ENCODE results near the gene ABRAXAS1.

ABRAXAS1 gene

GRCh38 chr4:83473423-83473822 lies 11.5 kb downstream of the ABRAXAS1 start:
- no peak for TF ChIP-seq GATA2 (IDR thresholded peaks at IDR 0.05; ENCODE audit: low read depth, low read length)
- TF ChIP-seq GATA3 (IDR thresholded peaks at IDR 0.05; ENCODE audit: low read depth, low read length), result no peak

GRCh38 chr4:83456184-83456501 lies 28.8 kb downstream of the ABRAXAS1 start:
- TF ChIP-seq GATA3 (IDR thresholded peaks at IDR 0.05; ENCODE audit: low read depth, low read length) (no peak), GATA2 (IDR thresholded peaks at IDR 0.05; ENCODE audit: low read depth, low read length) (no peak)

GRCh38 chr4:83455281-83456183 lies 29.4 kb downstream of the ABRAXAS1 start, which contains the start of the genes HELQ and MRPS18C:
HELQ (minus strand) TSS chr4:83455823; CDS start chr4:83455693, 130 bp downstream.
MRPS18C (plus strand) TSS chr4:83456058; CDS start chr4:83456078, 20 bp downstream.
- TF ChIP-seq GATA2 (IDR thresholded peaks at IDR 0.05; ENCODE audit: low read depth, low read length), result no peak
- no peak for TF ChIP-seq GATA3 (IDR thresholded peaks at IDR 0.05; ENCODE audit: low read depth, low read length)

GRCh38 chr4:83454686-83455085 lies 30.2 kb downstream of the ABRAXAS1 start:
- TF ChIP-seq GATA2 (IDR thresholded peaks at IDR 0.05; ENCODE audit: low read depth, low read length) (no peak), GATA3 (IDR thresholded peaks at IDR 0.05; ENCODE audit: low read depth, low read length) (no peak)

GRCh38 chr4:83449009-83449408 lies 35.9 kb downstream of the ABRAXAS1 start:
- no peak for TF ChIP-seq GATA2 (IDR thresholded peaks at IDR 0.05; ENCODE audit: low read depth, low read length)
- TF ChIP-seq GATA3 (IDR thresholded peaks at IDR 0.05; ENCODE audit: low read depth, low read length), result no peak

GRCh38 chr4:83440899-83441298 lies 44.0 kb downstream of the ABRAXAS1 start:
- no peak for TF ChIP-seq GATA3 (IDR thresholded peaks at IDR 0.05; ENCODE audit: low read depth, low read length)
- no peak for TF ChIP-seq GATA2 (IDR thresholded peaks at IDR 0.05; ENCODE audit: low read depth, low read length)

GRCh38 chr4:83440148-83440814 lies 44.6 kb downstream of the ABRAXAS1 start:
- no peak for TF ChIP-seq GATA3 (IDR thresholded peaks at IDR 0.05; ENCODE audit: low read depth, low read length)
- no peak for TF ChIP-seq GATA2 (IDR thresholded peaks at IDR 0.05; ENCODE audit: low read depth, low read length)

- no peak for TF ChIP-seq GATA2 (IDR thresholded peaks at IDR 0.05; ENCODE audit: low read depth, low read length)
Measured at GRCh38 chr4:83438719-83439118, 46.2 kb downstream of the ABRAXAS1 start.

GRCh38 chr4:83436680-83437079 lies 48.2 kb downstream of the ABRAXAS1 start:
- no peak for TF ChIP-seq GATA2 (IDR thresholded peaks at IDR 0.05; ENCODE audit: low read depth, low read length)
- TF ChIP-seq GATA3 (IDR thresholded peaks at IDR 0.05; ENCODE audit: low read depth, low read length), result no peak

- no peak for TF ChIP-seq GATA3 (IDR thresholded peaks at IDR 0.05; ENCODE audit: low read depth, low read length)
- no peak for TF ChIP-seq GATA2 (IDR thresholded peaks at IDR 0.05; ENCODE audit: low read depth, low read length)
Measured at GRCh38 chr4:83431200-83431599, 53.7 kb downstream of the ABRAXAS1 start.

- TF ChIP-seq GATA2 (IDR thresholded peaks at IDR 0.05; ENCODE audit: low read depth, low read length) (no peak), GATA3 (IDR thresholded peaks at IDR 0.05; ENCODE audit: low read depth, low read length) (no peak)
Measured at GRCh38 chr4:83418211-83418610, 66.7 kb downstream of the ABRAXAS1 start.

- TF ChIP-seq GATA2 (IDR thresholded peaks at IDR 0.05; ENCODE audit: low read depth, low read length) (no peak), GATA3 (IDR thresholded peaks at IDR 0.05; ENCODE audit: low read depth, low read length) (no peak)
Measured at GRCh38 chr4:83417566-83417965, 67.3 kb downstream of the ABRAXAS1 start.

GRCh38 chr4:83413676-83414075 lies 71.2 kb downstream of the ABRAXAS1 start:
- no peak for TF ChIP-seq GATA2 (IDR thresholded peaks at IDR 0.05; ENCODE audit: low read depth, low read length)
- no peak for TF ChIP-seq GATA3 (IDR thresholded peaks at IDR 0.05; ENCODE audit: low read depth, low read length)
